MM.1S (cell line): ENCODE measurements around the gene HBS1L.

Experiments used
- DNase-seq: peaks from one replicate; pipeline ENCODE4 v3.0.0-alpha.2; 2015
- H2AFZ ChIP-seq: fragments of 300-600 bp; sonication (generic); 2 replicates; pipeline ENCODE4 v1.6.0; 2016; ENCODE audit warnings: antibody characterized with exemption, low read length
- H3F3A ChIP-seq: fragments of 300-600 bp; sonication (generic); 2 replicates; pipeline ENCODE4 v1.6.1; 2016; ENCODE audit warnings: mild to moderate bottlenecking, antibody characterized with exemption, low read length, moderate library complexity, mixed read lengths; ENCODE audit not compliant: insufficient read depth
- H3K27ac ChIP-seq: fragments of 300-600 bp; sonication (generic); 2 replicates; pipeline ENCODE4 v1.5.1; 2016; ENCODE audit warnings: mild to moderate bottlenecking, low read length
- H3K27me3 ChIP-seq: fragments of 300-600 bp; sonication (generic); replicated peaks from 2 replicates; pipeline ENCODE4 v1.6.0; 2016; ENCODE audit warnings: low read length; ENCODE audit not compliant: insufficient read depth
- H3K36me3 ChIP-seq: fragments of 300-600 bp; sonication (generic); replicated peaks from 2 replicates; pipeline ENCODE4 v1.6.1; 2016; ENCODE audit warnings: mild to moderate bottlenecking, low read length, mixed read lengths; ENCODE audit not compliant: insufficient read depth
- H3K4me1 ChIP-seq: fragments of 300-600 bp; sonication (generic); 2 replicates; pipeline ENCODE4 v1.6.1; 2016; ENCODE audit warnings: low read length, mixed read lengths
- H3K4me2 ChIP-seq: fragments of 300-600 bp; sonication (generic); 2 replicates; pipeline ENCODE4 v1.6.0; 2016; ENCODE audit warnings: low read depth, low read length
- H3K4me3 ChIP-seq: fragments of 300-600 bp; sonication (generic); 2 replicates; pipeline ENCODE4 v1.5.1; 2016; ENCODE audit warnings: low read length, mixed read lengths
- H3K79me2 ChIP-seq: fragments of 300-600 bp; sonication (generic); 2 replicates; pipeline ENCODE4 v1.6.1; 2016; ENCODE audit warnings: mixed run types, low read length, mixed read lengths
- H3K9ac ChIP-seq: fragments of 300-600 bp; sonication (generic); 2 replicates; pipeline ENCODE4 v1.6.1; 2016; ENCODE audit warnings: low read length, mixed read lengths
- H3K9me2 ChIP-seq: fragments of 300-600 bp; sonication (generic); replicated peaks from 2 replicates; pipeline ENCODE4 v1.6.1; 2016; ENCODE audit warnings: mild to moderate bottlenecking, low read length, mixed read lengths; ENCODE audit not compliant: insufficient read depth
- H3K9me3 ChIP-seq: fragments of 300-600 bp; sonication (generic); replicated peaks from 2 replicates; pipeline ENCODE4 v1.6.1; 2016; ENCODE audit warnings: mild to moderate bottlenecking, low read length, mixed read lengths; ENCODE audit not compliant: insufficient read depth
- H4K20me1 ChIP-seq: fragments of 300-600 bp; sonication (generic); 2 replicates; pipeline ENCODE4 v1.6.1; 2016; ENCODE audit warnings: mild to moderate bottlenecking, low read length, moderate library complexity, mixed read lengths; ENCODE audit not compliant: insufficient read depth
- EZH2 ChIP-seq: fragments of 300-600 bp; sonication (generic); optimal IDR thresholded peaks from 2 replicates; pipeline ENCODE3; 2017; ENCODE audit warnings: low read depth, mild to moderate bottlenecking, antibody characterized with exemption, low read length, mixed read lengths
- EZH2phosphoT487 ChIP-seq: fragments of 300-600 bp; sonication (generic); IDR thresholded peaks from 2 replicates; pipeline ENCODE4 v1.6.1; 2018; ENCODE audit warnings: antibody characterized with exemption, low read length
- TF ChIP-seq, protein P1 (sequence below): fragments of 300-600 bp; sonication (generic); IDR thresholded peaks from 2 replicates; pipeline ENCODE4 v1.5.1; 2016; ENCODE audit warnings: antibody characterized with exemption, low read length, mixed read lengths

The HBS1L gene

DNA sequence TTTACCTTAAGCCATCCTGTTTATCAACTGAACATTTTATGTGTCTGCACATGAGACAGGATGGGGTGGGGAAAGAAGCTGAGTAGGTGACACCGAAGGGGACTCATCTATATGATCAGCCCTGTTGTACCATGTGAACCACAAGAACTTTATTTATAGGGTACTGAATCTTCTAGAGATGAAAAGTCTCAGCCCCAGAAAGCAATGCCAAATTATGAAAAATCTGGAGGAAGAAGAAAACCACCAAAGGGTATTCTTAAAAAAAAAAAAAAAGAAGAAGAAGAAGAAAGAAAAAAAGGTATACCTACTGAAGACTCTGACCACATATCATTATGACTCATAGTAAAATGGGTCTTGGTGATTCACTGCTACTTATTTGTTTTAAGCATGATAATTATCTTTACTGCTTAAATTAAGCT lies 39.8 kb upstream of the HBS1L start:
- H3K27me3 ChIP-seq: no peaks in the 10 kb centered on the region
- no peak overlapping the region for H3K9ac ChIP-seq
- H3K4me3 ChIP-seq: no peak overlapping the region
- H3K79me2 ChIP-seq: no peaks in the 10 kb centered on the region
- H3K4me1 ChIP-seq: peaks cover 14% of the 10 kb centered on the region
- no peak overlapping the region for H2AFZ ChIP-seq
- H4K20me1 ChIP-seq: no peaks in the 10 kb centered on the region
- no peak overlapping the region for H3K4me2 ChIP-seq
- no peaks in the 10 kb centered on the region for H3K36me3 ChIP-seq
- TF ChIP-seq EZH2 (no peak), EZH2phosphoT487 (no peak)
- TF ChIP-seq, protein P1, sequence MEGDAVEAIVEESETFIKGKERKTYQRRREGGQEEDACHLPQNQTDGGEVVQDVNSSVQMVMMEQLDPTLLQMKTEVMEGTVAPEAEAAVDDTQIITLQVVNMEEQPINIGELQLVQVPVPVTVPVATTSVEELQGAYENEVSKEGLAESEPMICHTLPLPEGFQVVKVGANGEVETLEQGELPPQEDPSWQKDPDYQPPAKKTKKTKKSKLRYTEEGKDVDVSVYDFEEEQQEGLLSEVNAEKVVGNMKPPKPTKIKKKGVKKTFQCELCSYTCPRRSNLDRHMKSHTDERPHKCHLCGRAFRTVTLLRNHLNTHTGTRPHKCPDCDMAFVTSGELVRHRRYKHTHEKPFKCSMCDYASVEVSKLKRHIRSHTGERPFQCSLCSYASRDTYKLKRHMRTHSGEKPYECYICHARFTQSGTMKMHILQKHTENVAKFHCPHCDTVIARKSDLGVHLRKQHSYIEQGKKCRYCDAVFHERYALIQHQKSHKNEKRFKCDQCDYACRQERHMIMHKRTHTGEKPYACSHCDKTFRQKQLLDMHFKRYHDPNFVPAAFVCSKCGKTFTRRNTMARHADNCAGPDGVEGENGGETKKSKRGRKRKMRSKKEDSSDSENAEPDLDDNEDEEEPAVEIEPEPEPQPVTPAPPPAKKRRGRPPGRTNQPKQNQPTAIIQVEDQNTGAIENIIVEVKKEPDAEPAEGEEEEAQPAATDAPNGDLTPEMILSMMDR: no peak
- no peaks in the 10 kb centered on the region; the same call in 1 of the 2 replicates for H3F3A ChIP-seq
- no peak for DNase-seq
- H3K9me2 ChIP-seq: no peaks in the 10 kb centered on the region
- no peak overlapping the region for H3K27ac ChIP-seq
- no peaks in the 10 kb centered on the region for H3K9me3 ChIP-seq

DNA sequence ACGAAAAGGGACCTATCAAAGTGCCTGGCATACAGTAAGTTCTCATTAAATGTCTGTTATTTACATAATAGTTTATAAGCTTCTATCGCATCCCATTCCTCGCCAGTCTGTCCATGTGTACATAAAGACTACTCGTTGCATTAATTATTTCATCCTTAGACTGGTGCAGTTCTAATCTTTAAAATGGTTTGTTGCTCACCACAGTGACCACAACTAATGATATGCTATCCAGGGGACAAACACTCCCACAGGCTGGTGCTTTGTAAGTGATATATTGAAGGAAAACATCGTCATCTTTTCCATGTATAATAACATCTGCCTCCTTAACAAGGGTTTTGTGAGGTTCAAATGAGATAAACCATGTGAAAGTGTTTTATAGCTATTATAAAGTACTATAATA lies 39.0 kb upstream of the HBS1L start:
- Histone ChIP-seq H3K4me1 (peaks cover 14% of the 10 kb centered on the region), H3K79me2 (no peaks in the 10 kb centered on the region), H2AFZ (no peak overlapping the region), H3K4me2 (no peak overlapping the region), H3K27ac (no peak overlapping the region), H3K4me3 (no peak overlapping the region), H3K9me2 (no peaks in the 10 kb centered on the region), H4K20me1 (no peaks in the 10 kb centered on the region), H3K9ac (no peak overlapping the region), H3K27me3 (no peaks in the 10 kb centered on the region), H3K9me3 (no peaks in the 10 kb centered on the region), H3K36me3 (no peaks in the 10 kb centered on the region), H3F3A (no peaks in the 10 kb centered on the region; the same call in 1 of the 2 replicates)
- TF ChIP-seq, protein P1: no peak
- no peak for TF ChIP-seq EZH2phosphoT487
- TF ChIP-seq EZH2: no peak
- no peak for DNase-seq

DNA sequence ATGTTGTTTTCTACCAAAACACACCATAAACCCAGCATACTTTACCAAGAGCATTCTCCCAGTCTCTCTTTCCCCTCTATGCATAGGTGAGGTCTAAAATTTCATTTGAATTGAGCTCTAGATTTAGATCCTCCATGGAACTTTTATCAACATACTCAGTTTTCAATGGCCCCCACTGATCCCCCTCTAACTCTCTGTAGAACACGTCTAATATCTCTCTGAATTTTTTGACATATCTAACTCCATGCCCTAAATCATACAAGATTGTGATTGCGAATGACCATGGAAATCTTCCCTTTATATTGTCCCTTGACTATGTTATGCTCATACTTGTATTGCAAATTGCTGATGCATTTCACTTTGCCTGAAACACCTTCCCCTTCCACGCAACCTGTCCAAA lies 38.1 kb upstream of the HBS1L start:
- Histone ChIP-seq H3K9me3 (no peaks in the 10 kb centered on the region), H3K4me2 (no peak overlapping the region), H3K27me3 (no peaks in the 10 kb centered on the region), H4K20me1 (no peaks in the 10 kb centered on the region), H3F3A (no peaks in the 10 kb centered on the region; the same call in 1 of the 2 replicates), H3K36me3 (no peaks in the 10 kb centered on the region), H3K9me2 (no peaks in the 10 kb centered on the region), H3K27ac (no peak overlapping the region), H3K4me1 (peaks cover 14% of the 10 kb centered on the region), H3K79me2 (no peaks in the 10 kb centered on the region), H3K9ac (no peak overlapping the region), H2AFZ (no peak overlapping the region), H3K4me3 (no peak overlapping the region)
- DNase-seq: no peak
- no peak for TF ChIP-seq EZH2phosphoT487
- TF ChIP-seq, protein P1: no peak
- TF ChIP-seq EZH2: no peak
